Dendritic cell treated with granulocyte-macrophage colony-stimulating factor and Interleukin-4, amounts not matched to agents 40 ng/mL and 50 ng/mL, for 4 days (primary cell): ENCODE data around the gene PIPOX.

ENCODE experiments used
- H3K27ac Mint-ChIP-seq: one replicate; pipeline ENCODE4 v1.8.0; 2022; ENCODE audit warnings: mild to moderate bottlenecking, mixed read lengths
- H3K27me3 Mint-ChIP-seq: one replicate; pipeline ENCODE4 v1.8.0; 2022; ENCODE audit warnings: mild to moderate bottlenecking, mixed read lengths
- H3K36me3 Mint-ChIP-seq: one replicate; pipeline ENCODE4 v1.8.0; 2022; ENCODE audit warnings: low read depth, mixed read lengths
- H3K4me1 Mint-ChIP-seq: one replicate; pipeline ENCODE4 v1.8.0; 2022; ENCODE audit warnings: low read depth, mixed read lengths
- H3K4me3 Mint-ChIP-seq: one replicate; pipeline ENCODE4 v1.8.0; 2022; ENCODE audit warnings: mild to moderate bottlenecking, moderate library complexity, mixed read lengths
- H3K9me3 Mint-ChIP-seq: one replicate; pipeline ENCODE4 v1.8.0; 2022; ENCODE audit warnings: mixed read lengths
- intact Hi-C: fragments of 100-400 bp; cut with micrococcal nuclease; formaldehyde crosslinking; loops from one replicate; pipeline ENCODE4 v1.15.0; 2022

PIPOX gene

DNA sequence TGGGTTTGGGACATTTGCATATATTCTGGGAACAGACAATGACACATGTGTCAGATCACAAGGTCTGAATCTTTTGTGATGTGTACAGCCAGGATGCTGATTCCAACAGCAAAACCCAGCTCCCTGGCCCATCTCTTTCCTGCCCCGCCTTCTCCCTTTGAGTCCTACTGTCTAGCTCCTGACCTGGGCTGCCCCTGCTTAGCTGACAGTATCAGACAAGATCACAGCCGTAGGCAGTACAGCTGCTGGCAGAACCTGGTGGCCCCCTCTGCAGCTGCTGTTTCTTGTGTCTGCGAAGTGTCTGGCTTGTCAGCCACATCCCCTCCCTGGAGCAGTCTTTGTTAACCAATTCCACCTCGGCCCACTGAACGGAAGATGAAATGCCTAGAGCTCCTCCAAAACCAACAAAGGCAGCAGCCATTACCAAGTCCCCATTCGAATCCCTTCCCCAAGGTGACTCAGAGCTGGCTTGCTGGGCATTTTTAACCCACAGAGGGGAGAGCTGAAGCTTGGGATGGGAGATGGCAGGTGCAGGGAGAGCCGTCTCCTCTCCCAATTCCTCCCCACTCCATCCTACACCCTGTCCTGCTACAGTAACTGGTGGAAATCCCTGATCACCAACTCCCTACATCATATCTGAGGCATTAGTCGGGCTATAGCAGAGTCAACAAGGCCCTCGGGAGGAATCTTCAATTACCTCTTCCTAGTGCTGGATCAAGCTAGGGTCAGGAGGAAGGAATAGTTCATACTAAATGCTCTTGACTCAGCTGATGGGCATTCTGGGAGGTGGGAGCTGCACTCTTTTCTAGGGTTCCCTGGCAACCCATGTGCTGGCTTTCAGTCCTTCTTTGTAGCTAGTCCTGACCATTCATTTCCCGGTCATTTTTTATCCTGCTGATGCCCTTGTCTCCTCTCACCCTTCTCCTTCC lies 5.8 kb downstream of the PIPOX start:
- Mint-ChIP-seq H3K4me3 (no peak overlapping the region), H3K4me1 (peaks cover 53% of the 10 kb centered on the region), H3K9me3 (no peaks in the 10 kb centered on the region), H3K27me3 (peaks cover 5% of the 10 kb centered on the region), H3K27ac (peak overlapping the region; percentile 33), H3K36me3 (no peaks in the 10 kb centered on the region)
- intact Hi-C loops, result no loop called here

DNA sequence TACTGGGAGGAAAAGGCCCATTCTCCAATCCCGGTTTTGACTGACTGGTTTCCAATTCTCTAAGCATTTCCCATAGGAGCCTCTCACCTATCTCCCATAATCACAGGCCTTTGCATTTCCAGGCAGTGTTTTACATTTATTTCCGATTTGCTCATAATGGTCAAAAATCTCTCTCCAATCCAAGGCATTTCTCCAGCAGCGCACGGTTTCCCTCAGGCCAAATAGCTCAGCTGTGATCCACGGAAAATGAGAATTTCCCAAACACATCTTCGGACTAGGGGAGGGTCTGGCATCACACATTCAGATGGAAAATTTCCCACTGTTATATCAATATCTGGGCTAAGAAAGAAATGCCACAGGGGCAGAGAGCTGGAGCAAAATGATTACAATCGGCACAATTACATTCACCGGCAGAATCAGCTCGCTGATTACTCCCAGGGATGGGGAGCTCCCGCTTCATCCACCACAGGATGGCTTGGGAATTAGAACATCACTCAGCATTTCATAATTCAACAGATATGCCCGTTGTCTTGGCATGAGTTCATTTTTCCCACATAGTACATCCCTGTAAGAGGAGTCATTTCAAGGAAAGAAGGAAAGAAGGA lies 6.7 kb downstream of the PIPOX start:
- Mint-ChIP-seq H3K36me3 (no peaks in the 10 kb centered on the region), H3K4me1 (peaks cover 43% of the 10 kb centered on the region), H3K27ac (no peak overlapping the region), H3K27me3 (peaks cover 5% of the 10 kb centered on the region), H3K4me3 (no peak overlapping the region), H3K9me3 (no peaks in the 10 kb centered on the region)
- intact Hi-C loops, result no loop called here

DNA sequence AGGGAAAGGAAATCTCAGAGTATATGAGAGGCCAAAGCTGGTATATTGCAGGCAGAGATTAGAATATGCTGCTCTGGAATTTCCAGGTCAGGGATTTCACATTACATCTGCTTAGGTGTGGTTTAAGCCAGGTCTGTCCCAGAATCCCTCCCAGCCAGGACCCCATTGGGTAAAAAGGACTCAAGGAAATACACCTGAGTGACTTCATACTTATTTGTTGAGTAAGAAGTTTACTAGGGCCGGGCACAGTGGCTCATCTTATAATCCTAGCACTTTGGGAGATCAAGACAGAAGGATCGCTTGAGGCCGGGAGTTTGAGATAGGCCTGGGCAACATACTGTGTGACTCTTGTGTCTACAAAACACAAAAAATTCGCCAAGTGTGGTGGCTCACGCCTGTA lies 7.2 kb downstream of the PIPOX start:
- no peak overlapping the region for H3K4me3 Mint-ChIP-seq
- H3K36me3 Mint-ChIP-seq, result no peaks in the 10 kb centered on the region
- no peaks in the 10 kb centered on the region for H3K9me3 Mint-ChIP-seq
- intact Hi-C loops, result no loop called here
- peaks cover 39% of the 10 kb centered on the region for H3K4me1 Mint-ChIP-seq
- no peak overlapping the region for H3K27ac Mint-ChIP-seq
- H3K27me3 Mint-ChIP-seq, result peaks cover 5% of the 10 kb centered on the region

DNA sequence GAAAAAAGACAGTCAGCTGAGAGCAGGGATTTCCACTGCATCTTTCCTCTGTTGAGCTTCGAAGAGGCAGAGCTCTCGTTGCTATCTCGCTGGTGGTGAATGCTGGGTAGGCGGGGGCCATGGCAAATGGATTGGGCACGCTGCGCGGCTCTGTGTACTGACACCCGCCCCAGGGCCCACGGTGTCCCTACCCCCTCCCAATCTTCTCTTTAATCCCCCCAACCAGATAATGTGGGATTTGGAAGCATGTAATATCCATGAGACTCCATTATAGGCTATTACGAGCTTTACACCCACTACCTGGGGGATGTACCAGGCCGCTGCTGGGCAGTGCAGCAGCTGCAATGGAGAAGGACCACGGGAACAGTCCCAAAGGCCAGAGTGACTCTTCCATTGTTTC lies 8.3 kb downstream of the PIPOX start:
- H3K9me3 Mint-ChIP-seq, result no peaks in the 10 kb centered on the region
- no peak overlapping the region for H3K27ac Mint-ChIP-seq
- peaks cover 9% of the 10 kb centered on the region for H3K27me3 Mint-ChIP-seq
- intact Hi-C loops, result no loop called here
- no peak overlapping the region for H3K4me3 Mint-ChIP-seq
- peaks cover 31% of the 10 kb centered on the region for H3K4me1 Mint-ChIP-seq
- no peaks in the 10 kb centered on the region for H3K36me3 Mint-ChIP-seq

DNA sequence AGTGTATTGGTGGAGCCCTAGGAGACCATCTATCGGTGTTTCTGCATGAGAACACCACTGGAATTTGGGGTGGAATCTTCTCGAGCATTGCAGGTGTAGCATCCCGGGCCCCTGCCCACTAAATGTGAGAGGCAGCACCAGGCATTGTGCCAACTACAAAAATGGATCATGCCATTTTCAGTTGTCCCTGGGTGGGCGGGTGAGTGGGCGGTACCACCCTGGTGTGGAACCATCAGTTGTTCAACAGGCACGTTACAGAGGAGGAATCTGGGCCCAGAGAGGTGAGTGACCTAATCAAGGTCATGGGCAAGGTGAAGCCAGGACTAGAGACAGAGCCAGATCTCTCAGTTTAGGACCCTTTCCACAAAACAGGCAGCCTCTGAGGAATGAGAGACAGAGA lies 8.8 kb downstream of the PIPOX start:
- Mint-ChIP-seq H3K9me3 (no peaks in the 10 kb centered on the region), H3K4me1 (peaks cover 26% of the 10 kb centered on the region), H3K36me3 (no peaks in the 10 kb centered on the region), H3K27me3 (peaks cover 13% of the 10 kb centered on the region), H3K27ac (peak overlapping the region; percentile 32), H3K4me3 (no peak overlapping the region)
- intact Hi-C loops, result no loop called here

DNA sequence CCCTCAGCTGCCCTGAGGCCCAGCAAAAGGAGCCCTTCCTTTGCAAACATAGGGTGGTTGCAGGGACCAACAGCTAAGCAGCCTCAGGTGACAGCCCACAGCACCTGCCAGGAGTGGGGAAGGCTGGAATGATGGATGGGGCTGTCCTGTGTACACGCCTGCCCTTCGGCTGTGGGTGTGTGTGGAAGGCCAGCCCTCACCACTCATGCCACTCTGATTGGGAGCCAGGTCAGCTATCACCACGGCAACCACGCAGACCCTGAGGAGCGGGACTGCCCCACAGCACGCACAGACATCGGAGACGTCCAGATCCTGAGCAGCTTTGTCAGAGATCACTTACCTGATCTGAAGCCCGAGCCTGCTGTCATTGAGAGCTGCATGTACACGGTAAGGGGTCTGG lies 11.9 kb downstream of the PIPOX start:
- H3K36me3 Mint-ChIP-seq, result no peaks in the 10 kb centered on the region
- H3K4me3 Mint-ChIP-seq, result no peak overlapping the region
- peaks cover 24% of the 10 kb centered on the region for H3K4me1 Mint-ChIP-seq
- intact Hi-C loops, result no loop called here
- no peaks in the 10 kb centered on the region for H3K9me3 Mint-ChIP-seq
- H3K27me3 Mint-ChIP-seq, result peaks cover 7% of the 10 kb centered on the region
- no peak overlapping the region for H3K27ac Mint-ChIP-seq

DNA sequence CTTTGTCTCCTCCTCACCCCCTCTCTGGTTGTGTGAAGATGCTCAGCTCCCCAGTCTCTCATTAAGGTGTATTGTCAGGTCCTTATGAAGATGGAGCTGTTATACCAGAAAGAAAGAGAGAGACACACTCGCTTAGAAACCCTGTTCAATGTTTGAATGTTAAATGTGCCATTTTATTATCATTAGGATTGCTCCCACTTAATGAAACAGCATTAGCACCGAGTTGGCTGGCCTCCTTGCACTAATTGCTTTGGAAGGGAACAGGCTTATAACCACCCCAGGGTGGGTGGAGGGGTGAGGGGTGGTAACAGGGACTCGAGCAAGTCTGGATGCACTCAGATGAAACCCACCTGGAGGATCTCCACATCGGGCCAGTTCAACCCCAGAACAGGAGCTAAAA lies 14.4 kb downstream of the PIPOX start:
- Mint-ChIP-seq H3K27ac (peak overlapping the region; percentile 27), H3K4me3 (no peak overlapping the region), H3K36me3 (peaks cover 4% of the 10 kb centered on the region), H3K27me3 (peaks cover 9% of the 10 kb centered on the region), H3K9me3 (no peaks in the 10 kb centered on the region), H3K4me1 (peaks cover 40% of the 10 kb centered on the region)
- intact Hi-C loops, result no loop called here

DNA sequence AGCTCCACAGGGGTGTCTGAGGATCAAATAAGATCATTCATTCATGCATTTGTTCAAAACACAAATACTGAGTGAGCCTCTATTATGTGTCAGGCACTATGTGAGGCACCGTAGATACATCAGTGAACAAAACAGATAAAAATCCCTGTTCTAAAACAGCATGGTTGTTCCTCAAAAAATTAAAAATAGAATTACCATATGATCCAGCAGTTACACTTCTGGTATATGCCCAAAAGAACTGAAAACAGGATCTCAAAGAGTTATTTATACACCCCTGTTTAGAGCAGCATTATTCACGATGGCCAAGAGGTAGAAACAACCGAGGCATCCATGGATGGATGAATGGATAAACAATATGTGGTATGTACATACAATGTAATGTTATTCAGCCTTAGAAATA lies 15.4 kb downstream of the PIPOX start:
- peak overlapping the region; percentile 41 for H3K27ac Mint-ChIP-seq
- H3K4me3 Mint-ChIP-seq, result peak overlapping the region; percentile 8
- H3K27me3 Mint-ChIP-seq, result peaks cover 9% of the 10 kb centered on the region
- intact Hi-C loops, result no loop called here
- peaks cover 10% of the 10 kb centered on the region for H3K36me3 Mint-ChIP-seq
- no peaks in the 10 kb centered on the region for H3K9me3 Mint-ChIP-seq
- peaks cover 49% of the 10 kb centered on the region for H3K4me1 Mint-ChIP-seq

DNA sequence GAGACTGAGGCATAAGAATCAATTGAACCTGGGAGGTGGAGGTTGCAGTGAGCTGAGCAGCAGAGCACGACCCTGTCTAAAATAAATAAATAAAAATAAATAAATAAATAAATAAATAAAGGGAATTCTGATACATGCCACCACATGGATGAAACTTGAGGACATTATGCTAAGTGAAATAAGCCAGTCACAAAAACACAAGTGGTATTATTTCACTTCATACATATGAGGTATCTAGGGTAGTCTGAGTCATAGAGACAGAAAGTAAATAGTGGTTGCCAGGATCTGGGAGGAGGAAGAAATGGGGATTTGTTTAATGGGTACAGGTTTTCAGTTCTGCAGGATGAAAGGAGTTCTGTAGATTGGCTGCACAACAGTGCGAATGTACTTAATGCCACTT lies 16.3 kb downstream of the PIPOX start:
- peaks cover 10% of the 10 kb centered on the region for H3K36me3 Mint-ChIP-seq
- H3K9me3 Mint-ChIP-seq, result no peaks in the 10 kb centered on the region
- peak overlapping the region; percentile 89 for H3K27ac Mint-ChIP-seq
- peaks cover 9% of the 10 kb centered on the region for H3K27me3 Mint-ChIP-seq
- intact Hi-C loops, result no loop called here
- peaks cover 54% of the 10 kb centered on the region for H3K4me1 Mint-ChIP-seq
- H3K4me3 Mint-ChIP-seq, result no peak overlapping the region

DNA sequence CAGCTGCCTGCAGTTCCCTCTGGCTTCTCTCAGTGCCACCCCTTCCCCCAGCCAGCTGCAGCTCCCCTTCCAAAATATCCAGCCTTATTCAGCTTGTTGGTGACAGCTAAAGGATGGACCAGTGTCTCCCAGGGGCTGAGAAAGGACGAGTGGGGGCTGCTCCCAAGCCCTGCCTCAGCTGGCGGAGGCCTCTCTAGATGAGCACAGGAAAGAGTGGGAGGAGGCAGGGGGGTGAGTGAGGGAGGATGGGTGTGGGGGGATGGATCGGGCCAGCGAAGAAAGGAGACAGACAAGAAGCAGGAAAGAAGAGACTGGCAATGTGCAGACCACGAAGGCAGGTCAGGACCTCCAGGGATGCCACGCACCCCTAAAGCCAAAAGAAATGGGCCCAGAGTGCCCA lies 17.5 kb downstream of the PIPOX start:
- intact Hi-C loops, result no loop called here
- peaks cover 10% of the 10 kb centered on the region for H3K36me3 Mint-ChIP-seq
- H3K4me1 Mint-ChIP-seq, result peaks cover 66% of the 10 kb centered on the region
- peak overlapping the region; percentile 27 for H3K4me3 Mint-ChIP-seq
- no peaks in the 10 kb centered on the region for H3K9me3 Mint-ChIP-seq
- peak overlapping the region; percentile 89 for H3K27ac Mint-ChIP-seq
- H3K27me3 Mint-ChIP-seq, result peaks cover 9% of the 10 kb centered on the region

DNA sequence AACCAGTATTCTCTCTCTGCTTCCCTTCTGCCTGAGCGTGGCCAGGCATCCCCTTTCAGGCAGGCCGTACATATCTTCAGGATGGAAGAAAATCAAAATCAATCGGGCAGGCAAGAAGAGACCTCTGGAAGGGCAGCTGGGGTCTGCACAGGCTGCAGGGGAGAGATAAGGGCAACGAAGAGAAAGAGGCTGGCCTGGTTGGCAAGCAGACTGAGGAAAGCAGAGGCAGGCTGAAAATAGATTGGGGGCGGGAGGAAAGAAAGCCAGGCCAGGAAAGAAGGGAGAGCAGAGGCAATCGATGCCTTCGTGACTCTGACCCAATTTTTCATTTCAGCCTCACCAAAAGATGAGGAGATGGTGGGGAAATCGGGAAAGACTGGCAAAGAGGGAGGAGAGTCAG lies 18.1 kb downstream of the PIPOX start:
- intact Hi-C loops, result no loop called here
- no peaks in the 10 kb centered on the region for H3K9me3 Mint-ChIP-seq
- H3K36me3 Mint-ChIP-seq, result peaks cover 10% of the 10 kb centered on the region
- H3K4me1 Mint-ChIP-seq, result peaks cover 71% of the 10 kb centered on the region
- peaks cover 6% of the 10 kb centered on the region for H3K27me3 Mint-ChIP-seq
- H3K27ac Mint-ChIP-seq, result peak overlapping the region; percentile 89
- no peak overlapping the region for H3K4me3 Mint-ChIP-seq

DNA sequence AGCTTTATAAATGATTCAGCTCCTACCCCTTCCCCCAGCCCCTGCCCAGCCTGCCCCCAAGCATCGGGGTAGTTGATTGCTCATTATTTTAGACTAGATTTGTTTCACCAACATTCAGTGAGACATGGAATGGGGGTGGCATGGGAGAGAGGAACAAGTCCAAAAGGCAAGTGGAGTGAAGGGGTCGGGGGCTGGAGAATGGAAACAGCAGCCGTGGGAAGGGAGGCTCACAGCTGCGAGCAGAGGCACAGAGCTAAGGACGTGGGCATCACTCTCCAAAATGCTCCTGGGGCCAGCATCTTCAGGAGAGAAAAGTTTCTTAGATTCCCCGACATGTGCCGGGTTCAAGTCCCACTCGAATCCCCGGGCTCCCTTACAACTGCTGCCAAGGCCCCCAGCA lies 19.3 kb downstream of the PIPOX start:
- Mint-ChIP-seq H3K9me3 (no peaks in the 10 kb centered on the region), H3K27me3 (peaks cover 2% of the 10 kb centered on the region), H3K27ac (peak overlapping the region; percentile 89), H3K4me1 (peaks cover 83% of the 10 kb centered on the region), H3K36me3 (peaks cover 10% of the 10 kb centered on the region), H3K4me3 (no peak overlapping the region)
- intact Hi-C loops, result no loop called here

DNA sequence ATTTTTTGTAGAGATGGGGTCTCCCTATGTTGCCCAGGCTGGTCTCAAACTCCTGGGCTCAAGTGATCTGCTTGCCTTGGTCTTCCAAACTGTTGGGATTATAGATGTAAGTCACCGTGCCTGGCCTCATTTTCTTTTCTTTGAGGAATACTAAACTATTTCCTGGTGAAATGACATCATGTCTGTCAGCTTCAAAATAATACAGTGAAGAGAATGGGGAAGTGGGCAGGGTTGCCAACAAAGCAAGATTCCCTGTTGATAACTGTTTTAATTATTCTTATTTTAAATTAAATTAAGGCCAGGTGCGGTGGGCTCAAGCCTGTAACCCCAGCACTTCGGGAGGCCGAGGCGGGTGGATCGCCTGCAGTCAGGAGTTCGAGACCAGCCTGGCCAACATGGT lies 21.1 kb downstream of the PIPOX start:
- intact Hi-C loops, result no loop called here
- Mint-ChIP-seq H3K36me3 (peaks cover 10% of the 10 kb centered on the region), H3K9me3 (no peaks in the 10 kb centered on the region), H3K27ac (peak overlapping the region; percentile 89), H3K4me1 (peaks cover 82% of the 10 kb centered on the region), H3K27me3 (peaks cover 2% of the 10 kb centered on the region), H3K4me3 (no peak overlapping the region)

DNA sequence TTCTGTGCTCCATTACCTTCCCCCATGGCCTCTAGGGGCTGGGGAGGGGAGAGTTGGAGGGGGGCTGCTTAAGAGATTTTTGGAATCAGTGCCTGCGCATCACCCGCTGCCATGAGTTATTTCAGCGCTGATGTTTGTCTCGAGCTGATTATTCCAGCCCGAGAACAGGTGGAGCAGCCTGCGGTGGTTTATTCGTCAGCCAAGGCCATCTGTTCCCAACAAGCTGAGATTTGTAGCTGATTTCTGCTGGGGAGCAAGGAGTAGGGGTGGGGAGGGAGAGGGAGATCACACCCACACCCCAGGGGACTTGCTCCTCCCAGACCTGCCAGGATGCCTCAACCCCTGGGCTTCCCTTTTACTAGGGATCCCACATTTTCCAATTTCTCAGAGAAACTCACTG lies 23.1 kb downstream of the PIPOX start:
- no peak overlapping the region for H3K4me3 Mint-ChIP-seq
- H3K36me3 Mint-ChIP-seq, result peaks cover 10% of the 10 kb centered on the region
- H3K27ac Mint-ChIP-seq, result peak overlapping the region; percentile 74
- no peaks in the 10 kb centered on the region for H3K9me3 Mint-ChIP-seq
- intact Hi-C loops, result loop anchor here (5.0 kb wide), 1 partner anchor 34 kb away; no protein-coding TSS in a partner anchor
- H3K27me3 Mint-ChIP-seq, result peaks cover 2% of the 10 kb centered on the region
- peaks cover 79% of the 10 kb centered on the region for H3K4me1 Mint-ChIP-seq
